Activated naive CD4-positive, alpha-beta T cell treated with anti-CD3 and anti-CD28 coated beads for 36 hours (primary cell): ENCODE results near the gene SETD7. TPM values are rescaled to one million over a fixed set of nuclear protein-coding genes. Genes with fewer than 3 reads are reported as not detected.
A peak's percentile ranks its signal among the peaks of the same experiment; 100 is the strongest.
"Not testable (repeated sequence)": the region's sequence is repeated elsewhere in the genome, so short reads cannot be mapped to it uniquely, and the experiment has no call there.

ENCODE experiments used
- CTCF ChIA-PET: fragments of 350-600 bp; sonication (Branson Sonifier 250); formaldehyde crosslinking; loops from one replicate; lab custom pipeline; 2021; ENCODE audit warnings: antibody characterized with exemption; lab: Charles Lee
- DNase-seq: peaks from one replicate; pipeline ENCODE4 v3.0.0-alpha.2; 2020
- H3K27ac Mint-ChIP-seq: one replicate; pipeline ENCODE4 v1.8.0; 2021; ENCODE audit warnings: mild to moderate bottlenecking, mixed read lengths
- H3K27me3 Mint-ChIP-seq: one replicate; pipeline ENCODE4 v1.8.0; 2021; ENCODE audit warnings: low read depth, mixed read lengths
- H3K36me3 Mint-ChIP-seq: one replicate; pipeline ENCODE4 v1.8.0; 2021; ENCODE audit warnings: low read depth, mixed read lengths
- H3K4me1 Mint-ChIP-seq: one replicate; pipeline ENCODE4 v1.8.0; 2021; ENCODE audit warnings: low read depth, mixed read lengths
- H3K4me3 Mint-ChIP-seq: one replicate; pipeline ENCODE4 v1.8.0; 2021; ENCODE audit warnings: mild to moderate bottlenecking, moderate library complexity, mixed read lengths
- H3K9me3 Mint-ChIP-seq: one replicate; pipeline ENCODE4 v1.8.0; 2021; ENCODE audit warnings: mixed read lengths
- intact Hi-C: fragments of 100-400 bp; cut with micrococcal nuclease; formaldehyde crosslinking; loops from one replicate; pipeline ENCODE4 v1.15.1; 2023
- total RNA-seq, 2 experiments: library from RNA; stranded (reverse); gene quantifications; one replicate each; pipeline ENCODE4 v1.2.3, GENCODE V29; 2021

Gene SETD7
- total RNA-seq, 2 experiments from 2014 or later, result 12.4 to 12.5 TPM

- H3K27me3 Mint-ChIP-seq, result no peaks in the 10 kb centered on the region
- intact Hi-C loops, result loop anchor here (2.0 kb wide), 1 partner anchor 202 kb away; no protein-coding TSS in a partner anchor
- CTCF ChIA-PET, result interaction anchor here (0.7 kb wide), 1 partner anchor 57 kb away, joined by 4 read pairs; no protein-coding TSS in a partner anchor
- peaks cover 64% of the 10 kb centered on the region for H3K4me1 Mint-ChIP-seq
- H3K4me3 Mint-ChIP-seq, result peak overlapping the region; percentile 97
- H3K36me3 Mint-ChIP-seq, result peaks cover 2% of the 10 kb centered on the region
- DNase-seq, result no peak
- H3K27ac Mint-ChIP-seq, result no peak overlapping the region
- H3K9me3 Mint-ChIP-seq, result no peaks in the 10 kb centered on the region
Measured at GRCh38 chr4:139455126-139455538, 100.9 kb downstream of the SETD7 start.

GRCh38 chr4:139454111-139455045 lies 101.6 kb downstream of the SETD7 start, which contains the start of gene RAB33B:
Gene RAB33B, plus strand, starts transcription at chr4:139454121. Its CDS starts 75 bp downstream, at chr4:139454196.
- peaks cover 59% of the 10 kb centered on the region for H3K4me1 Mint-ChIP-seq
- H3K36me3 Mint-ChIP-seq, result peaks cover 2% of the 10 kb centered on the region
- H3K27ac Mint-ChIP-seq, result peak within 1 kb of the TSS; percentile 98
- CTCF ChIA-PET, result no interaction called here
- intact Hi-C loops, result loop anchor here (1.0 to 5.0 kb wide), 3 partner anchors 188 to 918 kb away; partner anchors contain the start of gene SCOC
- peak within 1 kb of the TSS; percentile 97 for H3K4me3 Mint-ChIP-seq
- DNase-seq, result peak; percentile 39
- no peaks in the 10 kb centered on the region for H3K27me3 Mint-ChIP-seq
- H3K9me3 Mint-ChIP-seq, result no peaks in the 10 kb centered on the region

- CTCF ChIA-PET, result interaction anchor here (0.8 to 1.3 kb wide), 8 partner anchors 9 to 439 kb away, joined by 3 to 7 read pairs (median 3); no protein-coding TSS in a partner anchor
- H3K27ac Mint-ChIP-seq, result peak overlapping the region; percentile 98
- H3K27me3 Mint-ChIP-seq, result no peaks in the 10 kb centered on the region
- DNase-seq, result peak; percentile 98
- intact Hi-C loops, result loop anchor here (1.0 to 5.0 kb wide), 11 partner anchors 34 to 1071 kb away; partner anchors contain the start of genes ELF2, ELMOD2, NAA15 and NOCT
- peaks cover 2% of the 10 kb centered on the region for H3K36me3 Mint-ChIP-seq
- peak overlapping the region; percentile 97 for H3K4me3 Mint-ChIP-seq
- H3K4me1 Mint-ChIP-seq, result peaks cover 50% of the 10 kb centered on the region
- no peaks in the 10 kb centered on the region for H3K9me3 Mint-ChIP-seq
Measured at GRCh38 chr4:139453371-139454110, 102.5 kb downstream of the SETD7 start.

GRCh38 chr4:139453041-139453370 lies 103.0 kb downstream of the SETD7 start:
- peak overlapping the region; percentile 98 for H3K27ac Mint-ChIP-seq
- peak overlapping the region; percentile 97 for H3K4me3 Mint-ChIP-seq
- H3K36me3 Mint-ChIP-seq, result peaks cover 2% of the 10 kb centered on the region
- peaks cover 45% of the 10 kb centered on the region for H3K4me1 Mint-ChIP-seq
- DNase-seq, result peak; percentile 80
- no peaks in the 10 kb centered on the region for H3K9me3 Mint-ChIP-seq
- CTCF ChIA-PET, result interaction anchor here (0.8 to 1.3 kb wide), 8 partner anchors 9 to 439 kb away, joined by 3 to 7 read pairs (median 3); no protein-coding TSS in a partner anchor
- H3K27me3 Mint-ChIP-seq, result no peaks in the 10 kb centered on the region
- intact Hi-C loops, result loop anchor here (1.0 to 5.0 kb wide), 9 partner anchors 34 to 1071 kb away; partner anchors contain the start of genes ELF2, ELMOD2, NAA15 and NOCT

GRCh38 chr4:139451997-139452396 lies 104.0 kb downstream of the SETD7 start:
- H3K9me3 Mint-ChIP-seq, result no peaks in the 10 kb centered on the region
- peaks cover 35% of the 10 kb centered on the region for H3K4me1 Mint-ChIP-seq
- peak overlapping the region; percentile 97 for H3K4me3 Mint-ChIP-seq
- H3K36me3 Mint-ChIP-seq, result peaks cover 2% of the 10 kb centered on the region
- peak overlapping the region; percentile 98 for H3K27ac Mint-ChIP-seq
- CTCF ChIA-PET, result interaction anchor here (0.6 kb wide), 1 partner anchor 117 kb away, joined by 3 read pairs; no protein-coding TSS in a partner anchor
- DNase-seq, result no peak
- intact Hi-C loops, result loop anchor here (2.0 to 5.0 kb wide), 2 partner anchors 645 to 920 kb away; partner anchors contain the start of gene SCOC
- no peaks in the 10 kb centered on the region for H3K27me3 Mint-ChIP-seq

- intact Hi-C loops, result loop anchor here (5.0 kb wide), 1 partner anchor 922 kb away; the partner anchor contains the start of gene SCOC
- Mint-ChIP-seq H3K4me1 (peaks cover 21% of the 10 kb centered on the region), H3K36me3 (peaks cover 2% of the 10 kb centered on the region), H3K27ac (no peak overlapping the region), H3K4me3 (no peak overlapping the region), H3K9me3 (no peaks in the 10 kb centered on the region), H3K27me3 (no peaks in the 10 kb centered on the region)
- CTCF ChIA-PET, result interaction anchor here (0.6 to 0.7 kb wide), 3 partner anchors 28 to 245 kb away, joined by 3 read pairs; no protein-coding TSS in a partner anchor
- no peak for DNase-seq
Measured at GRCh38 chr4:139450586-139450985, 105.4 kb downstream of the SETD7 start.

- H3K4me1 Mint-ChIP-seq, H3K27ac Mint-ChIP-seq, DNase-seq, intact Hi-C loops, H3K4me3 Mint-ChIP-seq, H3K9me3 Mint-ChIP-seq, H3K36me3 Mint-ChIP-seq, CTCF ChIA-PET, H3K27me3 Mint-ChIP-seq: not testable (repeated sequence)
Measured at GRCh38 chr4:139447078-139447477, 108.9 kb downstream of the SETD7 start.

Other genes starting within 250 kb of the SETD7 start
- gene RAB33B, start 102.1 kb downstream of the SETD7 start, total RNA-seq, result 1 to 10 TPM; 8.0 TPM
- gene MGST2, start 109.6 kb upstream of the SETD7 start, total RNA-seq, result 1 to 10 TPM; 5.4 to 6.2 TPM